ENCODE measurements around the gene FBXW8.

DNA sequence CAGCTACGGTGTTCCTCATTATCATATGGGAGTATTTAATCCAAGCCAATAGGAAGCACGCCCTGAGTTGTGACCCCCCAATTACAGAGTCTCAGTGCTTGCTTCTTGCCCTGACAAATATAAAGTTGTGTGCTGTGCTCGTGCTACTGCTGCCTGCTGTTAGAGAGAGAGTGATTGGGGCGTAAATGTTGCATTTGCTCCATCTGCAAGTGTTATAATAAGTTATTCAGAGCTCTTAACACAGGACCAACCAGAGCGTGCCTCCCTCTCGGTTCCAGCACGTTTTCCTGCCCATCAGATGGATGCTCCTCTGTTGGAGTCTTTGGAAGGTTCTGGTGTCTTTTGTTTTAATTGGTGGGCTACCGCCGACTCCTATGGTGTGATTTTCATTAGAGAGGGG is 107.1 kb downstream of the FBXW8 start:
- TF ChIP-seq, protein P1, sequence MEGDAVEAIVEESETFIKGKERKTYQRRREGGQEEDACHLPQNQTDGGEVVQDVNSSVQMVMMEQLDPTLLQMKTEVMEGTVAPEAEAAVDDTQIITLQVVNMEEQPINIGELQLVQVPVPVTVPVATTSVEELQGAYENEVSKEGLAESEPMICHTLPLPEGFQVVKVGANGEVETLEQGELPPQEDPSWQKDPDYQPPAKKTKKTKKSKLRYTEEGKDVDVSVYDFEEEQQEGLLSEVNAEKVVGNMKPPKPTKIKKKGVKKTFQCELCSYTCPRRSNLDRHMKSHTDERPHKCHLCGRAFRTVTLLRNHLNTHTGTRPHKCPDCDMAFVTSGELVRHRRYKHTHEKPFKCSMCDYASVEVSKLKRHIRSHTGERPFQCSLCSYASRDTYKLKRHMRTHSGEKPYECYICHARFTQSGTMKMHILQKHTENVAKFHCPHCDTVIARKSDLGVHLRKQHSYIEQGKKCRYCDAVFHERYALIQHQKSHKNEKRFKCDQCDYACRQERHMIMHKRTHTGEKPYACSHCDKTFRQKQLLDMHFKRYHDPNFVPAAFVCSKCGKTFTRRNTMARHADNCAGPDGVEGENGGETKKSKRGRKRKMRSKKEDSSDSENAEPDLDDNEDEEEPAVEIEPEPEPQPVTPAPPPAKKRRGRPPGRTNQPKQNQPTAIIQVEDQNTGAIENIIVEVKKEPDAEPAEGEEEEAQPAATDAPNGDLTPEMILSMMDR (conservative IDR thresholded peaks at IDR 0.05 in 1 of 2, IDR thresholded peaks at IDR 0.05 in 1 of 2; ENCODE audit: low read depth in 1 of 2, low read length in 2 of 2) = no peak
- TF ChIP-seq EZH2 (IDR thresholded peaks at IDR 0.05; ENCODE audit: low read length, missing control alignments) = no peak
